GM23338 (cell line): ENCODE results near the gene USP28. TPM values are rescaled to one million over a fixed set of nuclear protein-coding genes. Genes with fewer than 3 reads are reported as not detected.

Experiments
- ATAC-seq: fragments of 200-7000 bp; cut with Tn5 transposase; 3 replicates; pipeline ENCODE4 v1.9.1; 2020
- DNase-seq: peaks from one replicate; pipeline ENCODE4 v3.0.0-alpha.2; 2015; ENCODE audit warnings: low spot score
- H2AFZ ChIP-seq: fragments of 200-600 bp; sonication (generic); 2 replicates; pipeline ENCODE4 v1.8.0; 2016; ENCODE audit warnings: antibody characterized with exemption, mild to moderate bottlenecking, moderate library complexity
- H3F3A ChIP-seq: fragments of 200-600 bp; sonication (generic); replicated peaks from 2 replicates; pipeline ENCODE4 v1.8.0; 2017; ENCODE audit warnings: antibody characterized with exemption, mixed run types, low read depth
- H3K27ac ChIP-seq: fragments of 200-600 bp; sonication (generic); 2 replicates; pipeline ENCODE4 v1.6.1; 2016; ENCODE audit warnings: low read depth
- H3K27me3 ChIP-seq: fragments of 200-600 bp; sonication (generic); 2 replicates; pipeline ENCODE4 v1.8.0; 2016; ENCODE audit warnings: mild to moderate bottlenecking, mixed run types, moderate library complexity; ENCODE audit not compliant: insufficient read depth
- H3K36me3 ChIP-seq: fragments of 200-600 bp; sonication (generic); 2 replicates; pipeline ENCODE4 v1.8.0; 2016; ENCODE audit warnings: mild to moderate bottlenecking; ENCODE audit not compliant: insufficient read depth
- H3K4me1 ChIP-seq: fragments of 200-600 bp; sonication (generic); 2 replicates; pipeline ENCODE4 v1.8.0; 2016; ENCODE audit warnings: mild to moderate bottlenecking, moderate library complexity; ENCODE audit not compliant: insufficient read depth
- H3K4me2 ChIP-seq: fragments of 200-600 bp; sonication (generic); 2 replicates; pipeline ENCODE4 v1.7.1; 2017; ENCODE audit warnings: mixed run types
- H3K4me3 ChIP-seq: fragments of 200-600 bp; sonication (generic); 2 replicates; pipeline ENCODE4 v1.6.1; 2016; ENCODE audit warnings: mixed run types
- H3K79me2 ChIP-seq: fragments of 200-600 bp; sonication (generic); replicated peaks from 2 replicates; pipeline ENCODE4 v1.8.0; 2017; ENCODE audit warnings: mild to moderate bottlenecking; ENCODE audit not compliant: insufficient read depth
- H3K9me2 ChIP-seq: fragments of 200-600 bp; sonication (generic); 2 replicates; pipeline ENCODE4 v1.8.0; 2017; ENCODE audit not compliant: insufficient read depth
- H4K20me1 ChIP-seq: fragments of 200-600 bp; sonication (generic); replicated peaks from 2 replicates; pipeline ENCODE4 v1.8.0; 2017; ENCODE audit warnings: mild to moderate bottlenecking; ENCODE audit not compliant: insufficient read depth
- H3K27ac Mint-ChIP-seq: 2 replicates; pipeline ENCODE4 v1.8.0; 2020; ENCODE audit warnings: inconsistent platforms, mild to moderate bottlenecking, moderate library complexity, mixed read lengths
- H3K27me3 Mint-ChIP-seq: 3 replicates; pipeline ENCODE4 v1.8.0; 2022; ENCODE audit warnings: low read depth, mild to moderate bottlenecking, moderate library complexity, mixed read lengths, inconsistent platforms; ENCODE audit not compliant: insufficient read depth, poor library complexity
- H3K36me3 Mint-ChIP-seq: 3 replicates; pipeline ENCODE4 v1.8.0; 2021; ENCODE audit warnings: low read depth, mild to moderate bottlenecking, inconsistent platforms, moderate library complexity, mixed read lengths
- H3K4me1 Mint-ChIP-seq: 3 replicates; pipeline ENCODE4 v1.8.0; 2020; ENCODE audit warnings: mild to moderate bottlenecking, inconsistent platforms, mixed read lengths
- H3K4me3 Mint-ChIP-seq: 3 replicates; pipeline ENCODE4 v1.8.0; 2021; ENCODE audit warnings: moderate library complexity, mild to moderate bottlenecking, inconsistent platforms, mixed read lengths
- H3K9me3 Mint-ChIP-seq: 3 replicates; pipeline ENCODE4 v1.8.0; 2020; ENCODE audit warnings: moderate library complexity, mild to moderate bottlenecking, inconsistent platforms, mixed read lengths
- CREB1 ChIP-seq: fragments of 250-450 bp; sonication (Bioruptor Pico); IDR thresholded peaks from 2 replicates; pipeline ENCODE4 v1.5.0; 2020; ENCODE audit warnings: low read depth, mild to moderate bottlenecking, moderate library complexity
- CTCF ChIP-seq, 2 experiments: fragments of 200-600 bp in 1 of 2; sonication (generic) in 1 of 2; conservative IDR thresholded peaks; 2 replicates each; pipeline versions ENCODE4 v1.5.1 to v1.6.1; 2016 to 2017; ENCODE audit warnings: antibody characterized with exemption in 2 of 2, low read depth in 2 of 2, mild to moderate bottlenecking in 2 of 2, moderate library complexity in 1 of 2
- EZH2phosphoT487 ChIP-seq: fragments of 200-600 bp; sonication (generic); IDR thresholded peaks from one replicate; pipeline ENCODE4 v1.8.1; 2018; ENCODE audit warnings: antibody characterized with exemption; ENCODE audit not compliant: unreplicated experiment
- POLR2AphosphoS5 ChIP-seq: IDR thresholded peaks from 2 replicates; pipeline ENCODE4 v1.6.1; 2016; ENCODE audit warnings: antibody characterized with exemption, low read depth
- ZNF114 ChIP-seq: fragments of 250-450 bp; sonication (Bioruptor Pico); IDR thresholded peaks from 2 replicates; pipeline ENCODE4 v1.5.0; 2020; ENCODE audit warnings: mild to moderate bottlenecking, moderate library complexity
- ZNF462 ChIP-seq: fragments of 250-450 bp; sonication (Bioruptor Pico); IDR thresholded peaks from 2 replicates; pipeline ENCODE4 v1.5.0; 2020; ENCODE audit warnings: mild to moderate bottlenecking, moderate library complexity
- polyA plus RNA-seq: library from polyadenylated mRNA; unstranded; fragments of >200 nt; fragmentation: Nextera tagmentation; extraction: Ambion mirVana; gene quantifications from 2 replicates; pipeline ENCODE4 v1.2.1, GENCODE V29; 2016
- total RNA-seq: library from RNA; depleted of rRNA; stranded (reverse); fragments of >200 nt; shearing (Covaris generic); gene quantifications from 2 replicates; pipeline ENCODE4 v1.2.3, GENCODE V29; 2014
- TF ChIP-seq, protein P1 (sequence below): IDR thresholded peaks from 2 replicates; pipeline ENCODE4 v1.6.1; 2016; ENCODE audit warnings: antibody characterized with exemption

Gene USP28
- total and polyA plus RNA-seq, 2 experiments from 2014 or later, result 73.9 to 171 TPM

GRCh38 chr11:113774174-113774503, 101.2 kb downstream of the USP28 start (continued):
- TF ChIP-seq ZNF462 (CRISPR knock-in tag) (no peak), CREB1 (CRISPR knock-in tag) (no peak), ZNF114 (no peak), CTCF (conservative IDR thresholded peaks at IDR 0.05; ENCODE audit: low read depth in 2 of 2) (no peak), POLR2AphosphoS5 (no peak)

- peak within 1 kb of the TSS; percentile 84 for H3K4me2 ChIP-seq
- peaks cover 11% of the 10 kb centered on the region; the same call in 2 of the 3 replicates for H3K36me3 Mint-ChIP-seq
- peak within 1 kb of the TSS; percentile 96 for H3K4me3 Mint-ChIP-seq
- peaks cover 5% of the 10 kb centered on the region for H3K27me3 Mint-ChIP-seq
- no peaks in the 10 kb centered on the region for H3K9me2 ChIP-seq
- peak within 1 kb of the TSS; percentile 75 for H2AFZ ChIP-seq
- peak within 1 kb of the TSS; percentile 98 for H3K27ac Mint-ChIP-seq
- TF ChIP-seq CREB1 (CRISPR knock-in tag) (peak; percentile 62), POLR2AphosphoS5 (peak; percentile 83), CTCF (conservative IDR thresholded peaks at IDR 0.05; ENCODE audit: low read depth in 2 of 2) (peak; percentile 69 to 98), EZH2phosphoT487 (no peak)
- TF ChIP-seq, protein P1, sequence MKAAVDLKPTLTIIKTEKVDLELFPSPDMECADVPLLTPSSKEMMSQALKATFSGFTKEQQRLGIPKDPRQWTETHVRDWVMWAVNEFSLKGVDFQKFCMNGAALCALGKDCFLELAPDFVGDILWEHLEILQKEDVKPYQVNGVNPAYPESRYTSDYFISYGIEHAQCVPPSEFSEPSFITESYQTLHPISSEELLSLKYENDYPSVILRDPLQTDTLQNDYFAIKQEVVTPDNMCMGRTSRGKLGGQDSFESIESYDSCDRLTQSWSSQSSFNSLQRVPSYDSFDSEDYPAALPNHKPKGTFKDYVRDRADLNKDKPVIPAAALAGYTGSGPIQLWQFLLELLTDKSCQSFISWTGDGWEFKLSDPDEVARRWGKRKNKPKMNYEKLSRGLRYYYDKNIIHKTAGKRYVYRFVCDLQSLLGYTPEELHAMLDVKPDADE, result peak; percentile 94
- no peaks in the 10 kb centered on the region for H3K9me3 Mint-ChIP-seq
- H3F3A ChIP-seq, result no peaks in the 10 kb centered on the region
- ATAC-seq, result peak; percentile 99
- peaks cover 20% of the 10 kb centered on the region for H3K79me2 ChIP-seq
- DNase-seq, result peak; percentile 97
- peak within 1 kb of the TSS; percentile 76 for H3K4me3 ChIP-seq
- H3K4me1 ChIP-seq, result no peaks in the 10 kb centered on the region
- H3K27ac ChIP-seq, result no peak within 1 kb of the TSS
- H3K4me1 Mint-ChIP-seq, result peaks cover 2% of the 10 kb centered on the region; the same call in 1 of the 3 replicates
- H4K20me1 ChIP-seq, result 0 out of 2 replicates have a peak, but pooled peaks cover 4% of the 10 kb centered on the region
- no peaks in the 10 kb centered on the region for H3K27me3 ChIP-seq
- no peaks in the 10 kb centered on the region; the same call in 1 of the 2 replicates for H3K36me3 ChIP-seq
Measured at GRCh38 chr11:113773416-113774173, 101.8 kb downstream of the USP28 start, which contains the start of gene ZW10. Gene ZW10 (minus strand): TSS chr11:113773692. CDS start chr11:113773666, 26 bp downstream.
